Measurements from ENCODE around the gene ZSCAN5C.

DNA sequence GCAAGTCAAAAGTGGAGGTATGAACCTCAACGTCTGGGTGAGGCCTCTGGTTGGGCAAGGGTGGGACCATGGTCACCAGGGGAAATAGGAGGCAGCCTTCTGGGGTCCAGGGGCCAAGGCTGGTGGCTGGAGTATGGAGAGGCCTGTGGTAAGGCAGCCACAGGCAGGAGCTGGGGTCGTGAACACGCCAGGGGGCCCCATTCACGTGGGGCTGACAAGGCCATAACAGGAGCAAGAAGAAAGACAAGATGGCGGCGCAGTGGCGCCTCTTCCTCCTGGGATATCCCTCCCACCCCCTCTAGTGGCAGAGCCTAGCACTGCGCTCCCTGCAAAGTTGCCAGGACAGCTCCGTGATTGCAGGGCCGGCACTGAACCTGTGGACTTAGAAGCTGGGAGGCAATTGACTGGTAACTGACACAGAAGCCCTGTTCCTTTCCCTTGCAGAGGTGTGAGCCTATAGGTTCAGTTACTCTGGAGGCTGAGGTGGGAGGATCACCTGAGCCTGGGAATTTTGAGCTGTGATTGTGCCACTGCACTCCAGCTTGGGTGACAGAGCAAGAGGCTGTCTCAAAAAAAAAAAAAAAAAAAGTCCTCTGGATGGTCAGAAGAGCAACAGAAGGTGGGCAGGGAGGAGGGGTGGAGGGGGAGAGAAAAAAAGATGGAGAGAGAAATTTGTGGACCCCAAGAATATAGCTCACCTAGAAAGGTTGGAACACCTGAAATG, 50.8 kb downstream of the ZSCAN5C start:
- TF ChIP-seq, protein P1, sequence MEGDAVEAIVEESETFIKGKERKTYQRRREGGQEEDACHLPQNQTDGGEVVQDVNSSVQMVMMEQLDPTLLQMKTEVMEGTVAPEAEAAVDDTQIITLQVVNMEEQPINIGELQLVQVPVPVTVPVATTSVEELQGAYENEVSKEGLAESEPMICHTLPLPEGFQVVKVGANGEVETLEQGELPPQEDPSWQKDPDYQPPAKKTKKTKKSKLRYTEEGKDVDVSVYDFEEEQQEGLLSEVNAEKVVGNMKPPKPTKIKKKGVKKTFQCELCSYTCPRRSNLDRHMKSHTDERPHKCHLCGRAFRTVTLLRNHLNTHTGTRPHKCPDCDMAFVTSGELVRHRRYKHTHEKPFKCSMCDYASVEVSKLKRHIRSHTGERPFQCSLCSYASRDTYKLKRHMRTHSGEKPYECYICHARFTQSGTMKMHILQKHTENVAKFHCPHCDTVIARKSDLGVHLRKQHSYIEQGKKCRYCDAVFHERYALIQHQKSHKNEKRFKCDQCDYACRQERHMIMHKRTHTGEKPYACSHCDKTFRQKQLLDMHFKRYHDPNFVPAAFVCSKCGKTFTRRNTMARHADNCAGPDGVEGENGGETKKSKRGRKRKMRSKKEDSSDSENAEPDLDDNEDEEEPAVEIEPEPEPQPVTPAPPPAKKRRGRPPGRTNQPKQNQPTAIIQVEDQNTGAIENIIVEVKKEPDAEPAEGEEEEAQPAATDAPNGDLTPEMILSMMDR (IDR thresholded peaks at IDR 0.05): peak; percentile 46 to 66 (median 50)
- TF ChIP-seq POLR2A (IDR thresholded peaks at IDR 0.05) (no peak), EP300 (IDR thresholded peaks at IDR 0.05) (no peak)
